ENCODE measurements around the gene EMC1.
A peak's percentile ranks its signal among the peaks of the same experiment; 100 is the strongest.
"Not testable (repeated sequence)": the region's sequence is repeated elsewhere in the genome, so short reads cannot be mapped to it uniquely, and the experiment has no call there.

Gene EMC1

GRCh38 chr1:19251305-19252196, at the start of gene EMC1, which contains the start of gene MRTO4:
Gene EMC1 (minus strand): TSS chr1:19251524. CDS start chr1:19251509, 15 bp downstream.
Gene MRTO4 (plus strand): TSS chr1:19251805. CDS start chr1:19251836, 31 bp downstream.
- peak; percentile 86 for DNase-seq (ENCODE audit: low read depth)

GRCh38 chr1:19300211-19300610, 48.9 kb upstream of the EMC1 start:
- DNase-seq (ENCODE audit: low read depth): no peak

DNA sequence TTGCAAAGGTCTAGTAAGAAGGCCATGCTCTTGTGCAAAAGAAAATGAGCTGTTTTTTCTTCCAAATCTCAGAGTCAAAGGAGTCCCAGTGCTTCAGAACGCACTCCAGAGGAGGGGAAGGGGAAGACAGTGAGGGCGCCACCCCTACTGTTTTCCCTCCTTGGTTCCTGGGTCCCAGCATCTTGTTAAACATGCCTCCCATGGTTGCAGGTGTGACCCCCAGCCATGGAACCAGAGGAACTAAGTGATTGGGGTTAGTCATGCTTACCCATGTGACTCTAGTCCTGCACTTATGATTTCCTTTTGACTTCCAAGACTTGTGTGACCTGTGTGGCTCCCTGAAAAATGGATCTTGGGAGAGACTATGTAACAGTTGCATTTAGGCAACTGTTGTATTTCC, 43.3 kb upstream of the EMC1 start:
- DNase-seq (ENCODE audit: low read depth): no peak

- no peak for DNase-seq (ENCODE audit: low read depth)
These were observed 37.9 kb upstream of the EMC1 start for GRCh38 chr1:19289244-19289643.

DNA sequence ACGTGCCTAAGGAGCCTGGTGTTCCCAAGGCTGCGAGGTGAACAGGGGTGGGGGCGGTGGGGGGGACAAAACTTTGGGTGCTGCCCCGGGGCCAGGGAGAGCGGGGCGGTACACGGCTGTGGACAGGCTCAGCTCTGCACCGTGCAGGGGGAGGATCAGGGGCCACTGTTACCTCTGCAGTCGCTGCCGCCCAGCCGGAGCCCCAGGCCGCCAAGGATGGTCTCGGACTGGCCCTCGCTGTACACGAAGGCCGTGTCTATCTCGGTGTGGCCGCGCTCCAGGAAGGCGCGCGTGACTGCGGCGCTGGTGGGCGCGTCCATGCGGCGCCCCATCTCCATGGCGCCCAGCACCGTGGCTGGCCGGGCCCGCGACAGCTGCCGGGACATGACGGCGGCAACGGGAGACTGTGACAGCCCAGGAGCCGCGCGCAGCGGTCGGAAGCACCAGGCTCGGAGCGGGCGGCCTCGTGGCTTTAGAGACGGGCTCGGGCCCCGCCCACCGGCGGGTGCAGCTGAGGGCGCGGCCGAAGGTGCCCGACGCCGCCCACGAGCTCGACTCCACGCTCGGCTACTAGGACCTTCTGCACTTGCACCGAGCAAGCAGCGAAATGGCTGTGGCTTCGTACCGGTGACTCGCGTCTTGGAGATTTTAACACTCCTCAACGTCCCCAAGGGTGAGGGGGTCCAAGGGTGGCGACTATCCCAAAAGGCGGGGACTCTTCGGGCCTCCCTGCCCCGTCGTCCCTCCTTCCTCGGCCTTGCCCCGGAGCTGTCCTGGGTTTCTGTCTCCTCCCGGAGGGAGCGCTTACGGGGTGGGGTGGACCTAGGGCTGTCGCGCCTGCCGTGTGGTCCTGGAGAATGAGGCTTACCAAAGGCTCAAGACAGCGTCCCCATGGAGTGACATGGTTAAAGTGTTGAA, 37.3 kb upstream of the EMC1 start, which contains the start of gene AKR7A3:
TSS of gene AKR7A3 (minus strand) at position 447 of the 918 bp plus-strand sequence. CDS start at position 386, 61 bp downstream.
- peak; percentile 43 for DNase-seq (ENCODE audit: low read depth)

DNA sequence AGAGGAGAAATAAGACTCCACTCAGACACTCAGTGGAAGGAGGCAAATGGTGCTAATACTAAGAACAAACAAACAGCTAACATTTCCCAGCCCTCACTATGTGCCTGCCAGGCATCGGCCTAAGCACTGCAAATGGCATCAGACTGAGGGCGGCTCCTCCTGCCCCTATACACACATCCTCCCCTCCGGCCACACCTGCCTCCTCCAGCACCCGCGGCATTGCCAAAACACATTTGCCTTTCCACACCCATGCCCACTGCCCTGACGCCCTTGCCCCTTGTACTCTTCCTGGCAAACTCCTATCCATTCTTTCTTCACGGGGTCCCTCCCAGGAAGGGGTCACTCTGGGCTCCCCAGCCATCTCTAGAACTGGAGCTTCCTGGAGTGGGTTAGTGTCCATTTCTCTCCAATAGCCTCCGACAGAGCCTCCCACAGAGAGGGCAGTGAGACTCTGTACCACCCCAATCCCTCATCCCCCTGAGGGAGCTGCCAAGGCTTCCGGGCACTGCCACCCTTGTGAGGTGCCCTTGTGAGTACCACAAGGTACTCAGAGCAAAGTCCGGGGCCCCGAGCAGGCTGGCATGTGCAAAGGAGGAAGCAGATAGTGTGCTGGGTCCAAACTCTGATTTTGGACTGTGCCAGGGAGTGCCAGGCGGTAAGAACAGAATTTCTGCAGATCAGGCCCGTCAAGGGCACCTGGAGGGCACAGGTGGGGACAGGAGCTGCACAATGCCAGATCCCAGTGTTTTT, 36.3 kb upstream of the EMC1 start:
- no peak for DNase-seq (ENCODE audit: low read depth)

DNA sequence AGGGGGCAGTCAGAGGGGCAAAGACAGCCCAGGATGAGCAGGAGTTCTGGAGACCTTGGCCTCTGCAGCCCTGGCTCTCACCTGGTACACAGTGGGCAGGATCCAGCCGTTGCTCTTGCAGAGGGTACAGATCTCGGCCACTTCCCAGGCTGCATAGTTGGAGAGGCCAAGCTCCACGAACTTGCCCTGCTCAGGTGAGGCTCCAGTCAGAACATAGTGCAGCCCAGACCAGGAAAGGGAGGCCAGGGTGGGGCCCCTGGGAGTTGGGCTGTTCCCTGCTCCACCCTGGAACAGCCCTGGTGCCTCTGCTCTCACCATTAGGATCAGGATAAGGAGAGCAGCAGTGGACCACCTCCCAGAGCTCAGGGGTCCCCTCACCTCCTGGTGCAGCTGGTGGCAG, 34.5 kb upstream of the EMC1 start:
- not testable (repeated sequence) for DNase-seq (ENCODE audit: low read depth)

DNA sequence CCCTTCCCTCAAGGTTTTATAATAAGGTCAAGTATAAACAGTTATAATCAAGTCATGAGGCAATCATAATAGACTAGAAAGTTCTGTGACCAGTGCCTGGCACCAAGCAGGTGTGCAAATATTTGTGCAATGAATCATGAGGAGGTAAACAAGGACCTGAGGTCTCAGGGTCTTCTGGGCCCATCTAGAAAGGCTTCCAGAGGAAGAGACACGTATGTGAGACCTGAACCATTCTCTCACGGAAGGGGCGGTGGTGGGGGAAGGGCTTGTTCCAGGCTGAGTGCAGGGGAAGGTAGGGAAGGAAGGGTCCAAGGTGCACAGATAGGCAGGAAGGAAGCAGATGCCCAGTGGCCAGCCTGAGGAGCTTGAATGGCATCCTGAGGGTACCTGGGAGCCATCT, 34.0 kb upstream of the EMC1 start:
- DNase-seq (ENCODE audit: low read depth): not testable (repeated sequence)

DNA sequence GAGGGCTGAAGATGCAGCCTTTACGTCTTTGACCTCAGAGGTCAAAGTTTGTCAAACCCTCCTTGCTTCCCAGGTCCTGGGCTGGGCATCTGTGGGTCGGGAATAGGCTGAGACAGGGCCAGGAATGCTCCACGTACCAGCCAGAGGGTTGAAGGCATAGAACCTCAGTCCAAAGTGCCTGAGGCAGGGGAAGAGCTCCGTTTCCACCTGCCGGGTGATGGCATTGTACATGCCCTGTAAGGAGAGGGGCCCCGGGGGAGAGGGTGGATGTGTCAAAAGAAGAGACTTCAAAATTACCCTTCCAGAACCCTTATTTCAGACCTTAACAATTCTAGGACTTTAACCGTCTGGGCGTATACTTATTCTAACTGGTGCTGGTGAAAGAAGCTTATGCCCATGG, 33.6 kb upstream of the EMC1 start:
- DNase-seq (ENCODE audit: low read depth): no peak

DNA sequence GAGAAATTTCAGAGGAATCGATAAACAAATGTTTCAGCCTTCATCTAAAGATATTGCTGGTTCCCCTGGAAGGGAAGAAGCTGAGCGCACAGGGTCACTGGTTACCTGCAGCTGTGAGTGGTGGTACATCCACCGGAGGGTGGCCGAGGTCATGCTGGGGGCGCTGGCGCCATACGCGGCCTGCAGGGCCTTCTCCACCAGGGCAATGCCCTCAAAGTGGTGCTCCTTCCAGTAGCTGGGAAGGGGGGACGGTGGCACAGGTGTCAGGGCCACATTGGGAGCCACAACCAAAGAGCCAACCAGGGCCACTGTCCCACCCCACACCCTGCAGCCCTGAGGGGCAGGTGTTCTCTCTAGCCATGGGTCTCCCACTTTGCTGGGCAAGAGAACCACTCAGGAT, 32.6 kb upstream of the EMC1 start:
- no peak for DNase-seq (ENCODE audit: low read depth)

- DNase-seq (ENCODE audit: low read depth): no peak
These were observed 23.3 kb upstream of the EMC1 start for GRCh38 chr1:19274636-19275035.

DNA sequence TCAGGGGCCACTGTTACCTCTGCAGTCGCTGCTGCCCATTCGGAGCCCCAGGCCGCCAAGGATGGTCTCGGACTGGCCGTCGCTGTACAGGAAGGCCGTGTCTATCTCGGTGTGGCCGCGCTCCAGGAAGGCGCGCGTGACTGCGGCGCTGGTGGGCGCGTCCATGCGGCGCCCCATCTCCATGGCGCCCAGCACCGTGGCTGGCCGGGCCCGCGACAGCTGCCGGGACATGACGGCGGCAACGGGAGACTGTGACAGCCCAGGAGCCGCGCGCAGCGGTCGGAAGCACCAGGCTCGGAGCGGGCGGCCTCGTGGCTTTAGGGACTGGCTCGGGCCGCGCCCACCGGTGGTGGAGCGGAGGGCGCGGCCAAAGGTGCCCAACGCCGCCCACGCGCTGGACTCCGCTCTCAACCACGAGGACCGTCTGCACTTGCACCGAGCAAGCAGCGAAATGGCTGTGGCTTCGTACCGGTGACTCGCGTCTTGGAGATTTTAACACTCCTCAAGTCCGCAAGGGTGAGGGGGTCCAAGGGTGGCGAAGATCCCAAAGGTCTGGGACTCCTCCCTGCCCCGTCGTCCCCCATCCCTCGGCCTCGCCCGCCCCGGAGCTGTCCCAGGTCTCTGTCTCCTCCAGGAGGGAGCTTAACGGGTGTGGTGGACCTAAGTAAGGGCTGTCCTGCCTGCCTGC, 22.7 kb upstream of the EMC1 start:
- not testable (repeated sequence) for DNase-seq (ENCODE audit: low read depth)

DNA sequence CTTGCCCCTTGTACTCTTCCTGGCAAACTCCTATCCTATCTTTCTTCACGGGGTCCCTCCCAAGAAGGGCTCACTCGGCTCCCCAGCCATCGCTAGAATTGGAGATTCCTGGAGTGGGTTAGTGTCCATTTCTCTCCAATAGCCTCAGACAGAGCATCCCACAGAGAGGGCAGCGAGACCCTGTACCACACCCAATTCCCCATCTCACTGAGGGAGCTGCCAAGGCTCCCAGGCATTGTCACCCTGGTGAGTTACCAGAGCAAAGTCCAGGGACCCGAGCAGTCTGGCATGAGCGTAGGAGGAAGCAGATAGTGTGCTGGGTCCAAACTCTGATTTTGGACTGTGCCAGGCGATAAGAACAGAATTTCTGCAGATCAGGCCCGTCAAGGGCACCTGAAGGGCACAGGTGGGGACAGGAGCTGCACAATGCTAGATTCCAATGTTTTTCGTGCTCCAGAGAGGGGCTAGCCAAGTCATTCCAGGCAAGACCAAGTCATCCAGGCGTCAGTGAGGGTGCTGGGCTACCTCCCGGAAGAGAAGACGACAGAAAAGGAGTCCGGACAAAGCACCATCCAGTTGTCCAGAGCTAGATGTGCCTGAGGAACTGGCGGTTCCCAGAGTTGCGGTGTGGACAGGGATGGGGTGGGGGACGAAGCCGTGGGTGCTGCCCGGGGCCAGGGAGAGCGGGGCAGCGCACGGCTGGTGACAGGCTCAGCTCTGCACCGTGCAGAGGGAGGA, 22.0 kb upstream of the EMC1 start:
- no peak for DNase-seq (ENCODE audit: low read depth)

DNA sequence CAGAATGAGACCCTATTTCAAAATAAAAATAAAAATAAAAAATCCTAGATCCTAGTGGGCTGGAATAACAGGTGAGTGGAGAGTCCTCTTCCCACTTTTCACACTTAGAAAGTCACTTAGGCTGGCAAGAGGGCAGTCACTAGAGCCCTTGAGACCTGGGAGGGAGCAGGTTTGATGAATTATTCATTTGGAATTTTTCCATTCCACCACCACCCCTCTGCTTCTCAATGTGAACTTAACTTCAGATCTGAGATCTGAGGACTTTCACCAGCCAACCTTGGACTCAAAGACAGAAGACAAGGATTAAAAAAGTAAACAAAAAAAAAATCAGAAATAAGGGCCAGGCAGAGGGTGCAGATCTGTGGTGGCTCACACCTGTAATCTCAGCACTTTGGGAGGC, 20.7 kb upstream of the EMC1 start:
- DNase-seq (ENCODE audit: low read depth): no peak

- DNase-seq (ENCODE audit: low read depth): not testable (repeated sequence)
These were observed 19.0 kb upstream of the EMC1 start for GRCh38 chr1:19270343-19270730.

GRCh38 chr1:19269427-19270342, 18.4 kb upstream of the EMC1 start:
- DNase-seq (ENCODE audit: low read depth): not testable (repeated sequence)

DNA sequence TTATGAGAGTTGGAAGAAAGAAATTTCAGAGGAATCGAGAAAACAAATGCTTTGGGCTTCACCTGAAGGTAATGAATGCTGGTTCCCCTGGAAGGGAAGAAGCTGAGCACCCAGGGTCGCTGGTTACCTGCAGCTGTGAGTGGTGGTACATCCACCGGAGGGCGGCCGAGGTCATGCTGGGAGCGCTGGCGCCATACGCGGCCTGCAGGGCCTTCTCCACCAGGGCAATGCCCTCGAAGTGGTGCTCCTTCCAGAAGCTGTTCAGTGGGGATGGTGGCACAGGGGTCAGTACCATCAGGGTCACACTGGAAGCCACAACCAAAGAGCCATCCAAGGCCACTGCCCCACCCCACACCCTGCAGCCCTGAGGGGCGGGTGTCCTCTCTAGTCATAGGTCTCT, 17.1 kb upstream of the EMC1 start:
- no peak for DNase-seq (ENCODE audit: low read depth)

GRCh38 chr1:19262744-19263143, 11.4 kb upstream of the EMC1 start:
- no peak for DNase-seq (ENCODE audit: low read depth)

GRCh38 chr1:19262047-19262446, 10.7 kb upstream of the EMC1 start:
- no peak for DNase-seq (ENCODE audit: low read depth)

Measured in activated T-helper 9 cell treated with anti-CD3 and anti-CD28 coated beads, Interleukin-2, amount 50 U/mL, for 16 hours (primary cell).